Mesothelial cell of epicardium (in vitro differentiated cells): ENCODE results near the gene SMIM5. TPM values are rescaled to one million over a fixed set of nuclear protein-coding genes. Genes with fewer than 3 reads are reported as not detected.

Experiments used
- DNase-seq, 2 experiments: peaks; one replicate each; pipeline ENCODE4 v3.0.0; 2021; ENCODE audit warnings: low spot score in 2 of 2; ENCODE audit not compliant: unreplicated experiment in 2 of 2
- H3K27ac Mint-ChIP-seq: 2 replicates; pipeline ENCODE4 v1.8.0; 2021; ENCODE audit warnings: mixed read lengths
- H3K27me3 Mint-ChIP-seq: 2 replicates; pipeline ENCODE4 v1.8.0; 2021; ENCODE audit warnings: low read depth, mixed read lengths
- H3K36me3 Mint-ChIP-seq: 2 replicates; pipeline ENCODE4 v1.8.0; 2021; ENCODE audit warnings: mixed read lengths
- H3K4me1 Mint-ChIP-seq: 2 replicates; pipeline ENCODE4 v1.8.0; 2021; ENCODE audit warnings: mixed read lengths
- H3K4me3 Mint-ChIP-seq: 2 replicates; pipeline ENCODE4 v1.8.0; 2021; ENCODE audit warnings: mild to moderate bottlenecking, moderate library complexity, mixed read lengths
- H3K9me3 Mint-ChIP-seq: 2 replicates; pipeline ENCODE4 v1.8.0; 2021; ENCODE audit warnings: mixed read lengths
- CTCF ChIP-seq: fragments of 200-600 bp; sonication (generic); IDR thresholded peaks from one replicate; pipeline ENCODE4 v1.5.0; 2021; ENCODE audit warnings: antibody characterized with exemption; ENCODE audit not compliant: unreplicated experiment
- total RNA-seq: library from RNA; stranded (reverse); gene quantifications from 3 replicates; pipeline ENCODE4 v1.2.1, GENCODE V29; 2021

SMIM5 gene
- total RNA-seq, 1 donor from 2014 or later: 1.7 TPM

- no peak for TF ChIP-seq CTCF
- no peak for DNase-seq
- Mint-ChIP-seq H3K27ac (peak overlapping the region; percentile 95), H3K9me3 (no peaks in the 10 kb centered on the region), H3K4me3 (no peak overlapping the region), H3K36me3 (peaks cover 2% of the 10 kb centered on the region), H3K27me3 (no peaks in the 10 kb centered on the region), H3K4me1 (peaks cover 60% of the 10 kb centered on the region)
Measured at GRCh38 chr17:75688209-75688825, 55.1 kb downstream of the SMIM5 start.

GRCh38 chr17:75689441-75689873, 56.2 kb downstream of the SMIM5 start:
- Mint-ChIP-seq H3K27ac (peak overlapping the region; percentile 95), H3K4me1 (peaks cover 59% of the 10 kb centered on the region), H3K36me3 (peaks cover 2% of the 10 kb centered on the region), H3K9me3 (no peaks in the 10 kb centered on the region), H3K27me3 (no peaks in the 10 kb centered on the region), H3K4me3 (no peak overlapping the region)
- no peak for TF ChIP-seq CTCF
- no peak for DNase-seq

Other genes with a start within 250 kb of the SMIM5 start
- 61.8 to 67.8 TPM (median 66.3 TPM) in 3 replicates for gene GRB2, start 227.8 kb upstream of the SMIM5 start, total RNA-seq
- 126 to 130 TPM (median 126 TPM) in 3 replicates for gene TMEM94, start 176.8 kb upstream of the SMIM5 start, total RNA-seq
- 37.4 to 39.2 TPM (median 37.4 TPM) in 3 replicates for gene CASKIN2, start 117.9 kb upstream of the SMIM5 start, total RNA-seq
- gene TSEN54, start 116.9 kb upstream of the SMIM5 start, total RNA-seq: 27.2 to 31.8 TPM (median 31.8 TPM) in 3 replicates
- 29.8 to 33.1 TPM (median 31.9 TPM) in 3 replicates for gene LLGL2, start 107.7 kb upstream of the SMIM5 start, total RNA-seq
- gene MYO15B, start 45.6 kb upstream of the SMIM5 start, total RNA-seq: 257 to 281 TPM (median 277 TPM) in 3 replicates
- gene RECQL5, start 33.7 kb downstream of the SMIM5 start, total RNA-seq: 56.9 to 63.3 TPM (median 62.6 TPM) in 3 replicates
- 96.0 to 109 TPM (median 106 TPM) in 3 replicates for gene SAP30BP, start 33.9 kb downstream of the SMIM5 start, total RNA-seq
- 112 to 117 TPM (median 116 TPM) in 3 replicates for gene ITGB4, start 88.0 kb downstream of the SMIM5 start, total RNA-seq
- gene GALK1, start 131.8 kb downstream of the SMIM5 start, total RNA-seq: 28.0 to 32.1 TPM (median 30.4 TPM) in 3 replicates
- gene UNK, start 151.4 kb downstream of the SMIM5 start, total RNA-seq: 63.4 to 66.4 TPM (median 65.4 TPM) in 3 replicates
- 6.0 to 7.7 TPM (median 6.8 TPM) in 3 replicates for gene UNC13D, start 211.0 kb downstream of the SMIM5 start, total RNA-seq
- gene WBP2, start 221.9 kb downstream of the SMIM5 start, total RNA-seq: 42.3 to 46.0 TPM (median 45.8 TPM) in 3 replicates
- gene TRIM47, start 245.1 kb downstream of the SMIM5 start, total RNA-seq: 2.8 to 3.1 TPM (median 2.9 TPM) in 3 replicates